ENCODE results near the gene KIFC1.

The KIFC1 gene

DNA sequence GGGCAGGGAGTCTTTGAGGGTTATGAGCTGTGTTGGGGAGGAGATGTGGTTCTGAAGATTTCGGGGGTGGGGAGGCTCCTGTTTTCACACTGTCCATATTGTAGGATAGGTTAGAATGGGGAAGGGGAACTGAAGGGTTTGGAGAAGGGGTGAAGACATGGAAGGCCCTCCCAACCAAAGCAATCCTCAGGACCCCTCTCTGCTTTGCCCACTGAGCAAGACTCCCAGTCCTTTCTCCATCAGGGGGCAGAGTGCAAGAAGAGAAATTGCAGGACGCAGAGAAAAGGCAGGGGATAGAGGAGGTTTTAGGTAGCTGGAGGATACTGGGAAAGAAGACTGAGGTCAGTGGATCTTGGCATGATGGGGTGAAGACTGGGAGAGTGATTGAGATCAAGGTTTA, 32.2 kb downstream of the KIFC1 start:
- H3K4me1 ChIP-seq (ENCODE audit: low read length), result peaks cover 20% of the 10 kb centered on the region
- TF ChIP-seq EZH2 (optimal IDR thresholded peaks at IDR 0.05; ENCODE audit: low read depth, low read length), result no peak
- TF ChIP-seq, protein P1, sequence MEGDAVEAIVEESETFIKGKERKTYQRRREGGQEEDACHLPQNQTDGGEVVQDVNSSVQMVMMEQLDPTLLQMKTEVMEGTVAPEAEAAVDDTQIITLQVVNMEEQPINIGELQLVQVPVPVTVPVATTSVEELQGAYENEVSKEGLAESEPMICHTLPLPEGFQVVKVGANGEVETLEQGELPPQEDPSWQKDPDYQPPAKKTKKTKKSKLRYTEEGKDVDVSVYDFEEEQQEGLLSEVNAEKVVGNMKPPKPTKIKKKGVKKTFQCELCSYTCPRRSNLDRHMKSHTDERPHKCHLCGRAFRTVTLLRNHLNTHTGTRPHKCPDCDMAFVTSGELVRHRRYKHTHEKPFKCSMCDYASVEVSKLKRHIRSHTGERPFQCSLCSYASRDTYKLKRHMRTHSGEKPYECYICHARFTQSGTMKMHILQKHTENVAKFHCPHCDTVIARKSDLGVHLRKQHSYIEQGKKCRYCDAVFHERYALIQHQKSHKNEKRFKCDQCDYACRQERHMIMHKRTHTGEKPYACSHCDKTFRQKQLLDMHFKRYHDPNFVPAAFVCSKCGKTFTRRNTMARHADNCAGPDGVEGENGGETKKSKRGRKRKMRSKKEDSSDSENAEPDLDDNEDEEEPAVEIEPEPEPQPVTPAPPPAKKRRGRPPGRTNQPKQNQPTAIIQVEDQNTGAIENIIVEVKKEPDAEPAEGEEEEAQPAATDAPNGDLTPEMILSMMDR (IDR thresholded peaks at IDR 0.05; ENCODE audit: low read length), result no peak
- TF ChIP-seq EZH2phosphoT487 (IDR thresholded peaks at IDR 0.05; ENCODE audit: low read length), result no peak
- H3K9ac ChIP-seq (ENCODE audit: low read length), result no peak overlapping the region
- no peak overlapping the region for H3K4me3 ChIP-seq (ENCODE audit: low read length)
- H2AFZ ChIP-seq (ENCODE audit: low read length), result no peak overlapping the region
- DNase-seq, result no peak
- H3K36me3 ChIP-seq (replicated peaks; ENCODE audit: insufficient read depth, low read length), result no peaks in the 10 kb centered on the region
- peaks cover 22% of the 10 kb centered on the region for H3F3A ChIP-seq (ENCODE audit: insufficient read depth, low read length)
- H3K27ac ChIP-seq (ENCODE audit: low read length), result no peak overlapping the region
- H3K4me2 ChIP-seq (ENCODE audit: low read depth, low read length), result no peak overlapping the region
- H3K79me2 ChIP-seq (ENCODE audit: low read length), result no peaks in the 10 kb centered on the region
- no peaks in the 10 kb centered on the region for H4K20me1 ChIP-seq (ENCODE audit: insufficient read depth, low read length)
- peaks cover 35% of the 10 kb centered on the region for H3K27me3 ChIP-seq (replicated peaks; ENCODE audit: insufficient read depth, low read length)
- H3K9me3 ChIP-seq (replicated peaks; ENCODE audit: insufficient read depth, low read length), result no peaks in the 10 kb centered on the region
- H3K9me2 ChIP-seq (replicated peaks; ENCODE audit: insufficient read depth, low read length), result no peaks in the 10 kb centered on the region

DNA sequence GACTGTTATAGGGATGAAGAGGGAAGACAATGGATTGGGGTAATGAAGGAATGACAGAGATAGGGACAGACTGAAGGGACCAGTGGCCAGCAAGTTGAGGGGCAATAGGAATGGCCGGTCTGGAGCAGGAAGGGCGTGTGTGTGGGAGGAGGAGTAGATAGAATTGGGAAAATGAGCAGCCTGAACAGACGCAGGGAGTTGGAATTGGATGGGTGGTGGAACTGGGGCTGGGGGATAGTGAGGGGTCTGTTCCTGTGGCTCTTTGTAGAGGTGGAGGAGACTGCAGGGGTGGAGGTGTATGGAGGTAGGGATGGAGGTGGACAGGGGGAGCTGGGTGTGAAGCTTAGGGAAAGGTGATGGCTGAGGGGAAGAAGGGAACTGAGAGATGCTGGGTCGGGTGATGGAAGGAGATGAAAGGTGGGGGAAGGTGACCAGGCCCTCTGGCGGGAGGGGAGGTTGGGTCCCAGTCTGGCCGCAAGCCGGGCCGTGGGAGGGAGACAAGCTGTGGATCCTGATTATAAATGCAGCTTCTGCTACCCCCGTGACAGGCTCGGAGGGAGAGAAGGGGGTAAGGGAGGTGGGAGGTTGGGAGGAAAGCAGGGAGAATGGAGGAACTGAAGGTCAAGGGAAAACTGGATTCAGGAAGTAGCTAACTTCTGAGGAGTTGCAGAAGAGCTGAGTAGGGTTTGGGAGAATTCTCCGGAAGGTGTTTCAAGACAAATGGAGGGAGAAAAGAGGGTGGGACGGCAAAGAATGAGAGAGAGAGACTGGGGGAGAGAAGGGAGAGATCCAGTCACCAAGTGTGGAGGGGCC, 33.4 kb downstream of the KIFC1 start:
- H3K27ac ChIP-seq (ENCODE audit: low read length), result peak overlapping the region; percentile 52; the same call in 1 of the 2 replicates
- H3K27me3 ChIP-seq (replicated peaks; ENCODE audit: insufficient read depth, low read length), result peaks cover 35% of the 10 kb centered on the region
- H3K36me3 ChIP-seq (replicated peaks; ENCODE audit: insufficient read depth, low read length), result no peaks in the 10 kb centered on the region
- H3K9me2 ChIP-seq (replicated peaks; ENCODE audit: insufficient read depth, low read length), result no peaks in the 10 kb centered on the region
- H4K20me1 ChIP-seq (ENCODE audit: insufficient read depth, low read length), result no peaks in the 10 kb centered on the region
- peaks cover 15% of the 10 kb centered on the region for H3K4me1 ChIP-seq (ENCODE audit: low read length)
- H3K4me2 ChIP-seq (ENCODE audit: low read depth, low read length), result peak overlapping the region; percentile 87
- no peaks in the 10 kb centered on the region for H3K9me3 ChIP-seq (replicated peaks; ENCODE audit: insufficient read depth, low read length)
- peak overlapping the region; percentile 80 for H3K4me3 ChIP-seq (ENCODE audit: low read length)
- H3K79me2 ChIP-seq (ENCODE audit: low read length), result no peaks in the 10 kb centered on the region
- peak overlapping the region; percentile 61 for H3K9ac ChIP-seq (ENCODE audit: low read length)
- DNase-seq, result no peak
- peak overlapping the region; percentile 64 for H2AFZ ChIP-seq (ENCODE audit: low read length)
- H3F3A ChIP-seq (ENCODE audit: insufficient read depth, low read length), result peaks cover 28% of the 10 kb centered on the region
- TF ChIP-seq, protein P1 (IDR thresholded peaks at IDR 0.05; ENCODE audit: low read length), result no peak
- no peak for TF ChIP-seq EZH2 (optimal IDR thresholded peaks at IDR 0.05; ENCODE audit: low read depth, low read length)
- no peak for TF ChIP-seq EZH2phosphoT487 (IDR thresholded peaks at IDR 0.05; ENCODE audit: low read length)

DNA sequence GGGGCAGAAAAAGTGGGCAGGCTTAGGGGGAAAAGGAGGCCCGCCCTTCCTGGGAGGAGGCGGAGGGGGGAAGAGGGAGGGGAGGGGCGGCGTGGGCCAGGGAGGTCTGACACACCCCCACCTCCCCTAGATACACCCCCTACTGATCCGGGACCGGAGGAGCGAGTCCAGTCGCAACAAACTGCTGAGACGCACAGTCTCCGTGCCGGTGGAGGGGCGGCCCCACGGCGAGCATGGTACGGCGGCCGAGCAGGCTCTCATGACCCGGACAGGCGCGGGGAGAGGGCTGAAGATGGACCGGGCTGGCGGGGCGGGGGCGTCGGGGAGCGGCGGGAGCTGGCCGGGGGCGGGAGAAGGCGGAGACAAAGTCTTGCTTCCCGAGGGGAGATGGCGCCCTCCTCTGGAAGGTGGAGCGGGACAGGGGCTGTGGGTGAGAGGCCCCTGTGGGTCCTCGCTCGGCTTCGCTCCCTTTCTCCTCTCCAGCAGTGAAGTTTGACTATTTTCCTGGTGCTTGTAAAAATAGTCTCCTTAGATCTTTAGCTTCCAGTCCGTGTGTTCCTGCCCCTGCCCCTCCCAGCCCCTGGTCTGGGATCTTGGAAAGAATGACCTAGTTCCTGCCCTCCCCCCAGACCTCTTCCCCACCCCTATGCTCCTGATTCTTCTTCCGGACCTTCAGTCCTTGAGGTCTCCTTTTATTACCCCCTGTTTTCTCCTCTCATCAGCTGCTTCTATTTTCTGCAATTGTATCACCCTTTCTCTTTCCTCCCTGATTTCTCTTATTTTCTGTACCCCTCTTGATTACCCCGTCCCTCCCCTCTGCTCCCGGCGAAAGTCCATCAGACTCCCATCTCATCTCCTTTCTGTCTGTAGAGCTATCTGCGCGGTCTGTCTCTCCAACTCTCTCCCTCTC, 34.3 kb downstream of the KIFC1 start:
- Histone ChIP-seq H3K9me3 (replicated peaks; ENCODE audit: insufficient read depth, low read length) (no peaks in the 10 kb centered on the region), H3K4me2 (ENCODE audit: low read depth, low read length) (peak overlapping the region; percentile 87), H3K4me1 (ENCODE audit: low read length) (peaks cover 24% of the 10 kb centered on the region), H3K27me3 (replicated peaks; ENCODE audit: insufficient read depth, low read length) (peaks cover 34% of the 10 kb centered on the region), H3K4me3 (ENCODE audit: low read length) (peak overlapping the region; percentile 80), H3K27ac (ENCODE audit: low read length) (peak overlapping the region; percentile 52), H3K9me2 (replicated peaks; ENCODE audit: insufficient read depth, low read length) (no peaks in the 10 kb centered on the region), H3K9ac (ENCODE audit: low read length) (peak overlapping the region; percentile 61), H2AFZ (ENCODE audit: low read length) (peak overlapping the region; percentile 64), H3F3A (ENCODE audit: insufficient read depth, low read length) (peaks cover 28% of the 10 kb centered on the region), H4K20me1 (ENCODE audit: insufficient read depth, low read length) (no peaks in the 10 kb centered on the region), H3K79me2 (ENCODE audit: low read length) (no peaks in the 10 kb centered on the region), H3K36me3 (replicated peaks; ENCODE audit: insufficient read depth, low read length) (no peaks in the 10 kb centered on the region)
- DNase-seq, result peak; percentile 68
- TF ChIP-seq EZH2phosphoT487 (IDR thresholded peaks at IDR 0.05; ENCODE audit: low read length), result no peak
- TF ChIP-seq, protein P1 (IDR thresholded peaks at IDR 0.05; ENCODE audit: low read length), result peak; percentile 44

Data from MM.1S (cell line).